ENCODE measurements around the gene JAK1.

- no peak for TF ChIP-seq POLR2A (IDR thresholded peaks at IDR 0.05; ENCODE audit: low read depth, low read length)
- TF ChIP-seq POLR2AphosphoS5 (IDR thresholded peaks at IDR 0.05; ENCODE audit: low read depth, low read length), result no peak
- no peak for TF ChIP-seq TAF1 (IDR thresholded peaks at IDR 0.05; ENCODE audit: low read depth, low read length)
- no peak for TF ChIP-seq POU2F2 (IDR thresholded peaks at IDR 0.05; ENCODE audit: low read depth, low read length)
- TF ChIP-seq PAX5 (IDR thresholded peaks at IDR 0.05; ENCODE audit: insufficient read depth, low read length, severe bottlenecking), result no peak
Measured at GRCh38 chr1:64886877-64887276, 79.5 kb downstream of the JAK1 start.

All from GM12891 (cell line).